ENCODE data around the gene AP1B1.

The AP1B1 gene

DNA sequence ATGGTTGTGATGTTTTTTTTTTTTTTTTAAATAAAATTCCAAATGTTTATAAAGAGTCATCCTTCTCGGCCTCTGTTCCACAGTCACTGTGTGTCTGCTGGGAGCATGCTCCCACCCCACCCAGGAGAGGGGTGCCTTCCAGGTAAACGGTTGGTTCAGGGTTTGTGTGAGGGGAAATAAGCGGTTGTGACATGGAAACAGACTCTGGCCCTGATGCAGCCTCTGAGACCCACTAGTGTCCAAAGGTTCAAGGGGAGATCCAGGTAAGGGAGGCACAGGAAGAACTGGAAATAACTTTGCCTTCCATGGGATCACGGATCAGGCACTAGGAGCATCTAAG lies 87.9 kb downstream of the AP1B1 start:
- H3K27me3 ChIP-seq (ENCODE audit: control insufficient read depth, insufficient read depth, low read length): no peaks in the 10 kb centered on the region
- no peaks in the 10 kb centered on the region for H3K9me3 ChIP-seq (ENCODE audit: control insufficient read depth, low read depth, low read length)
- H3K9ac ChIP-seq (ENCODE audit: low read length): no peak overlapping the region
- peaks cover 54% of the 10 kb centered on the region for H3K36me3 ChIP-seq (ENCODE audit: control insufficient read depth, low read depth, low read length)
- H3K27ac ChIP-seq (ENCODE audit: low read length): no peak overlapping the region
- no peaks in the 10 kb centered on the region for H3K4me1 ChIP-seq (ENCODE audit: control insufficient read depth, low read depth, low read length)
- no peak overlapping the region for H3K4me3 ChIP-seq (ENCODE audit: low read length)

DNA sequence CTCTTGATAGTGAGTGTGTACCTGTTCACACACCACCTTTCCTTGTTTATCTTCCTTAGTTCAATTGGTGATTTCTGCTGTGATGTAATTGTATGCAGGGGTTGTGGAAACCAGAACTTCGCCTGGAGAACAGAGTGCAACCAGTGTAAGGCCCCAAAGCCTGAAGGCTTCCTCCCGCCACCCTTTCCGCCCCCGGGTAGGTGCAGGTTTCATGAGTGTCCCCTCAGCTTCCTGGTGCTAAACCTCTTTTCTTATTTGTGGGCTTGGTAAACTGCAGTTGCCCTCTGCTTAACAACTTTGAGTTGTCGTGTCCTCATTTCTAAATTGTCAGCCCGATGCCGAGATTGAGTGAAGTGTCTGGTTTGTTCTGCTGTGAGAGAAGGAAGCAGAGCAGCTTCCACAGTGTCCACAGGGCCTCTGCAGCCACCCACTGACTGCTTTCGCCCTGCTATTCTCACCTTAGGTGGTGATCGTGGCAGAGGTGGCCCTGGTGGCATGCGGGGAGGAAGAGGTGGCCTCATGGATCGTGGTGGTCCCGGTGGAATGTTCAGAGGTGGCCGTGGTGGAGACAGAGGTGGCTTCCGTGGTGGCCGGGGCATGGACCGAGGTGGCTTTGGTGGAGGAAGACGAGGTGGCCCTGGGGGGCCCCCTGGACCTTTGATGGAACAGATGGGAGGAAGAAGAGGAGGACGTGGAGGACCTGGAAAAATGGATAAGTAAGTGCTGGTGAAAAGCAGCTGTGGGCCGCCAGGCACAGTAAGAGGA lies 89.1 kb downstream of the AP1B1 start:
- Histone ChIP-seq H3K4me1 (ENCODE audit: control insufficient read depth, low read depth, low read length) (no peaks in the 10 kb centered on the region), H3K9me3 (ENCODE audit: control insufficient read depth, low read depth, low read length) (no peaks in the 10 kb centered on the region), H3K36me3 (ENCODE audit: control insufficient read depth, low read depth, low read length) (peaks cover 64% of the 10 kb centered on the region), H3K9ac (ENCODE audit: low read length) (no peak overlapping the region), H3K4me3 (ENCODE audit: low read length) (no peak overlapping the region), H3K27me3 (ENCODE audit: control insufficient read depth, insufficient read depth, low read length) (no peaks in the 10 kb centered on the region), H3K27ac (ENCODE audit: low read length) (no peak overlapping the region)

DNA sequence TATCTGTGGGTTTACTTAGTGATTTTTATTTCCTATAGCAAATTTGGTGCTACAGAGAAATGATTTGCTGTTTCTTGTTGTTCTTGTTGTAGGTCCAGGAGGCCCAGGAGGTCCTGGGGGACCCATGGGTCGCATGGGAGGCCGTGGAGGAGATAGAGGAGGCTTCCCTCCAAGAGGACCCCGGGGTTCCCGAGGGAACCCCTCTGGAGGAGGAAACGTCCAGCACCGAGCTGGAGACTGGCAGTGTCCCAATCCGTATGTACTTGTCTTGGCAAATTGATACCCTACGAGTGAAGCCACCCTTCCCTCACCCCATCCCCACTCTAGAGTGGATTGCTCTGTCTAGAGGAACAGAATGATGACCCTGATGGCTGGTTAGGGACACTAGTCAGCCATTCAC lies 89.7 kb downstream of the AP1B1 start:
- no peak overlapping the region for H3K9ac ChIP-seq (ENCODE audit: low read length)
- H3K27ac ChIP-seq (ENCODE audit: low read length): no peak overlapping the region
- H3K9me3 ChIP-seq (ENCODE audit: control insufficient read depth, low read depth, low read length): no peaks in the 10 kb centered on the region
- no peaks in the 10 kb centered on the region for H3K4me1 ChIP-seq (ENCODE audit: control insufficient read depth, low read depth, low read length)
- peaks cover 71% of the 10 kb centered on the region for H3K36me3 ChIP-seq (ENCODE audit: control insufficient read depth, low read depth, low read length)
- H3K27me3 ChIP-seq (ENCODE audit: control insufficient read depth, insufficient read depth, low read length): no peaks in the 10 kb centered on the region
- no peak overlapping the region for H3K4me3 ChIP-seq (ENCODE audit: low read length)

DNA sequence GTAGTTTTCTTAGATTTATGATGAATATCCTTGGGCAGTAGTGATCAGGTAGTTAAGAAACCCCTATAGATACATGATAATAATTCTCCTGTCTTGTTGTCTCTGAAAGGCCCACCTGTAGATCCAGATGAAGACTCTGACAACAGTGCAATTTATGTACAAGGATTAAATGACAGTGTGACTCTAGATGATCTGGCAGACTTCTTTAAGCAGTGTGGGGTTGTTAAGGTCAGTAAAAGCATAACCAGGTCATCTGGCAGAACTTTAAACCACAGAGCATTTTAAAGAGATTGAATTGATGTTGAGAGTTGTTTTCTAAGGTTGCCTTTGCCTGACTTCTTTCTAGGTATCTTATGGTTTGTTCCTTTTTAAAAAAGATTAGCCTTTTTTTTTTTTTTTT lies 96.0 kb downstream of the AP1B1 start:
- H3K27ac ChIP-seq (ENCODE audit: low read length): no peak overlapping the region
- peaks cover 99% of the 10 kb centered on the region for H3K36me3 ChIP-seq (ENCODE audit: control insufficient read depth, low read depth, low read length)
- H3K9me3 ChIP-seq (ENCODE audit: control insufficient read depth, low read depth, low read length): no peaks in the 10 kb centered on the region
- H3K4me3 ChIP-seq (ENCODE audit: low read length): no peak overlapping the region
- no peaks in the 10 kb centered on the region for H3K4me1 ChIP-seq (ENCODE audit: control insufficient read depth, low read depth, low read length)
- H3K27me3 ChIP-seq (ENCODE audit: control insufficient read depth, insufficient read depth, low read length): no peaks in the 10 kb centered on the region
- no peak overlapping the region for H3K9ac ChIP-seq (ENCODE audit: low read length)

DNA sequence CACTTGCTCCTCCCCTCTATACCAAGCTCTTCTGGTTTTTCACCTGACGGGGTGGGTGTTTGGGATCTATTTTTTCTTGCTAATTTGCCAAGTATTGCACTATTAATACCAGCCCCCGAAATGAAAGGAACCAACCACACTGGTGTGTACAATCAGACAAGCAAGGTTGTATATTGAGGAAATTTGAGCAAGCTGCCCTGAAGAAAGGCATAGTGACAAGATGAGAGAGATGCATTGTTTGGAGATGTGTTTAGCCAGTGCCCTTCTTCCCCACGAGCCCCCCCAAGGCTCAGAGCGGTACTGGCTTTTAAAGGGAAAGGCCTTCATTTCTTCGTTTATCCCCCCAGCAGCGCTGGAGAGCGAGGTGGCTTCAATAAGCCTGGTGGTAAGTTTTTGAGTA lies 97.2 kb downstream of the AP1B1 start:
- Histone ChIP-seq H3K9ac (ENCODE audit: low read length) (no peak overlapping the region), H3K27me3 (ENCODE audit: control insufficient read depth, insufficient read depth, low read length) (no peaks in the 10 kb centered on the region), H3K9me3 (ENCODE audit: control insufficient read depth, low read depth, low read length) (no peaks in the 10 kb centered on the region), H3K4me1 (ENCODE audit: control insufficient read depth, low read depth, low read length) (no peaks in the 10 kb centered on the region), H3K36me3 (ENCODE audit: control insufficient read depth, low read depth, low read length) (peaks cover 96% of the 10 kb centered on the region), H3K27ac (ENCODE audit: low read length) (no peak overlapping the region), H3K4me3 (ENCODE audit: low read length) (no peak overlapping the region)

DNA sequence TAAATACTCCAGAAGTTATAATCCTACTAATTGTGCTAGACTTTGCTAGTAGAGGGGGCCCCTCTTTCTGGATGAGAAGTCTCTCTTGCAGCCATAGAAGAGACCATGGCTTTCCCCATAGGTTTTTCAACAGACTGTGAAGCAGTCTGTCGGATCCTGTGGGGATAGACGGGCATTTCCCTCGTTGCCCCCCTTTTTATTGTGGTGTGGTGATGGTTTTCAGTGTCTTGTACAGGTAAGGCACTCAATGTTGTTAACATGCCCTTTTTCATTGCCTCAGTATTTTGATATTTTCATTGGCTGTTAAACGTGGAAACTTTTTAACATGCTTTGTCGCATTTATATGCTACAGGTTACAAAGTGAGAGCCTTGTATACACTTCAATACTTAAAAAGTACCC lies 98.3 kb downstream of the AP1B1 start:
- no peaks in the 10 kb centered on the region for H3K9me3 ChIP-seq (ENCODE audit: control insufficient read depth, low read depth, low read length)
- no peak overlapping the region for H3K9ac ChIP-seq (ENCODE audit: low read length)
- H3K27ac ChIP-seq (ENCODE audit: low read length): no peak overlapping the region
- no peaks in the 10 kb centered on the region for H3K4me1 ChIP-seq (ENCODE audit: control insufficient read depth, low read depth, low read length)
- peaks cover 90% of the 10 kb centered on the region for H3K36me3 ChIP-seq (ENCODE audit: control insufficient read depth, low read depth, low read length)
- no peaks in the 10 kb centered on the region for H3K27me3 ChIP-seq (ENCODE audit: control insufficient read depth, insufficient read depth, low read length)
- H3K4me3 ChIP-seq (ENCODE audit: low read length): no peak overlapping the region

DNA sequence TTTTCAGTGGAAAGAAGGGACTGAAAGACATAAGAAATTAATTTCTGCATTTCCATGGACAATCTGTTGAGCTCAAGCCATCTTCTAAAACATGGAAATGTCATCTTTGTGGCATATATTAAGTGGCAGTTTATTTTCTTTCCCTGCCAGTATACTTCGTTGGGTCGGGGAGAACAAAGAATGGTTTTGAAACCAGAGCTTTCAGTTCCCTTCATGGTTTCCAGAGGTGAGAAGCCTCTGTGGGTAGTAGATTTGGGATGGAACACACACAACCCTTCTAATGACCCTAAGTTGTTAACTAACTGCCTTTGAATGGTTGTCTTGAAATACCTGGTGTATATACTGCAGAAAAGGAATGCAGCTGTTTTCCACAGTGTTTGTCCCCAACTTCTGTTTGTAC lies 99.5 kb downstream of the AP1B1 start:
- Histone ChIP-seq H3K27me3 (ENCODE audit: control insufficient read depth, insufficient read depth, low read length) (no peaks in the 10 kb centered on the region), H3K4me3 (ENCODE audit: low read length) (no peak overlapping the region), H3K27ac (ENCODE audit: low read length) (no peak overlapping the region), H3K4me1 (ENCODE audit: control insufficient read depth, low read depth, low read length) (no peaks in the 10 kb centered on the region), H3K36me3 (ENCODE audit: control insufficient read depth, low read depth, low read length) (peaks cover 91% of the 10 kb centered on the region), H3K9ac (ENCODE audit: low read length) (no peak overlapping the region), H3K9me3 (ENCODE audit: control insufficient read depth, low read depth, low read length) (no peaks in the 10 kb centered on the region)

DNA sequence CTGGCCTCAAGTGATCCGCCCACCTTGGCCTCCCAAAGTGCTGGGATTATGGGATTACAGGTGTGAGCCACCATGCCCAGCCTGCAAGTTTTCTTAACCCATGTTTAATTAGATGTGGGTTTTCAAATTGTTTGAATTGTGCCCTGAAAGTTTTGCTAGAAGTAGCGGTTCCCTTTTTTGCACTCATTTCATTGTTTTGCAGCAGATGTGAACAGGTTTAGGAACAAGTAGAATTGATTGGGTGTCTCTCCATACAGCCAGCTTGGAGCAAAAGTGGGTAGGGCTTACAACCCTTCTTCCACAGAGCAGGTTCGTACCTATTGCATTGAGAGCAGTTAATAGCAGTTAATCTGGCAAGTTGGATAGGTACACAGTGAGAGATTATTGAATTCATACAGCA lies 104.2 kb downstream of the AP1B1 start:
- Histone ChIP-seq H3K27ac (ENCODE audit: low read length) (no peak overlapping the region), H3K36me3 (ENCODE audit: control insufficient read depth, low read depth, low read length) (peaks cover 83% of the 10 kb centered on the region), H3K9me3 (ENCODE audit: control insufficient read depth, low read depth, low read length) (no peaks in the 10 kb centered on the region), H3K4me3 (ENCODE audit: low read length) (no peak overlapping the region), H3K27me3 (ENCODE audit: control insufficient read depth, insufficient read depth, low read length) (no peaks in the 10 kb centered on the region), H3K9ac (ENCODE audit: low read length) (no peak overlapping the region), H3K4me1 (ENCODE audit: control insufficient read depth, low read depth, low read length) (no peaks in the 10 kb centered on the region)

DNA sequence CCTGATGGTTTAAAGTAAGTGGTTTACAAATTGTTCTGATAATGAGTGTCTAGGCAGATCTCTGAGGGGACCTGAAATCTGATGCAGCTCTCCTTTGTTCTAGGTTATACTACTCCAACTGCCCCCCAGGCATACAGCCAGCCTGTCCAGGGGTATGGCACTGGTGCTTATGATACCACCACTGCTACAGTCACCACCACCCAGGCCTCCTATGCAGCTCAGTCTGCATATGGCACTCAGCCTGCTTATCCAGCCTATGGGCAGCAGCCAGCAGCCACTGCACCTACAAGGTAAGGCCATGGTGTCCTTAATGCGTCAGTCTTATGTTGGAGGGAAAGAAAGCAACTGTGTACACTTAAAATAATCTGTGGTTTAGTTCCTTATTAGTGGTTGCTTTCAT lies 110.4 kb downstream of the AP1B1 start:
- Histone ChIP-seq H3K9ac (ENCODE audit: low read length) (no peak overlapping the region), H3K27me3 (ENCODE audit: control insufficient read depth, insufficient read depth, low read length) (no peaks in the 10 kb centered on the region), H3K36me3 (ENCODE audit: control insufficient read depth, low read depth, low read length) (peaks cover 94% of the 10 kb centered on the region), H3K9me3 (ENCODE audit: control insufficient read depth, low read depth, low read length) (no peaks in the 10 kb centered on the region), H3K4me1 (ENCODE audit: control insufficient read depth, low read depth, low read length) (no peaks in the 10 kb centered on the region), H3K27ac (ENCODE audit: low read length) (no peak overlapping the region), H3K4me3 (ENCODE audit: low read length) (no peak overlapping the region)

All from iPS-18a (cell line).